Motor neuron (in vitro differentiated cells): ENCODE data around the gene LRRC49. TPM values are rescaled to one million over a fixed set of nuclear protein-coding genes. Genes with fewer than 3 reads are reported as not detected.
"Not testable (repeated sequence)": the region's sequence is repeated elsewhere in the genome, so short reads cannot be mapped to it uniquely, and the experiment has no call there.

Source experiments
- ATAC-seq, 8 experiments: fragments of 200-7000 bp; cut with Tn5 transposase; replicated peaks in 6 of 8; 2 replicates each; pipeline ENCODE4 v1.8.0; 2021; ENCODE audit warnings: mild to moderate bottlenecking in 8 of 8, moderate library complexity in 8 of 8
- H3K27ac ChIP-seq, 2 donors: fragments of 250-450 bp; sonication (Bioruptor Pico); 2 replicates each; pipeline ENCODE4 v1.9.0; 2021; ENCODE audit warnings: antibody characterized with exemption in 2 of 2, mild to moderate bottlenecking in 2 of 2, moderate library complexity in 1 of 2
- H3K4me1 ChIP-seq, 2 donors: fragments of 250-450 bp; sonication (Bioruptor Pico); replicated peaks in 1 of 2; 2 replicates each; pipeline ENCODE4 v1.6.1; 2021; ENCODE audit warnings: antibody characterized with exemption in 2 of 2, mild to moderate bottlenecking in 2 of 2, moderate library complexity in 1 of 2
- H3K4me3 ChIP-seq, 5 donors: fragments of 250-450 bp; sonication (Bioruptor Pico); 2 replicates each; pipeline ENCODE4 v1.9.0; 2021; ENCODE audit warnings: antibody characterized with exemption in 5 of 5, mild to moderate bottlenecking in 5 of 5, moderate library complexity in 4 of 5
- WGBS, 10 experiments: fragments of 450-650 bp; shearing (Covaris generic); methylation state at CpG; one replicate each; pipeline ENCODE4 v1.0.0; 2022; 5-methylcytosine and 5-hydroxymethylcytosine counted together
- in situ Hi-C, 9 experiments: fragments of 400-800 bp; cut with MboI; loops; one replicate each; pipeline ENCODE4 v1.15.0; 2021; ENCODE audit warnings: low sequenced_read_pairs in 9 of 9, low pct_unique_long_range_greater_than_20kb in 2 of 9; ENCODE audit not compliant: unreplicated experiment in 9 of 9
- total RNA-seq, 8 experiments: library from RNA; unstranded; fragments of 300-600 nt; gene quantifications; 2 replicates each; pipeline versions ENCODE4 v1.2.3 to v1.2.4, GENCODE V29; 2022

Gene LRRC49
- total RNA-seq, 8 experiments from 2014 or later = 4.2 to 65.1 (median 54.6) TPM

GRCh38 chr15:71042356-71042922 lies 149.8 kb downstream of the LRRC49 start:
- WGBS, 10 experiments = 35 to 100% (median 97%) methylated on average over 1 to 3 of the region's 3 CpGs; no CpG with 5 or more reads in 2 of the 10 experiments
- no peak overlapping the region for H3K4me3 ChIP-seq
- H3K27ac ChIP-seq = no peak overlapping the region
- in situ Hi-C loops = no loop called here
- no peaks in the 10 kb centered on the region for H3K4me1 ChIP-seq
- no peak for ATAC-seq

GRCh38 chr15:71043373-71043772 lies 150.7 kb downstream of the LRRC49 start:
- WGBS, 10 experiments = 0 to 56% (median 11%) methylated on average over 1 of the region's 1 CpG; no CpG with 5 or more reads in 4 of the 10 experiments
- Histone ChIP-seq H3K27ac (no peak overlapping the region), H3K4me1 (no peaks in the 10 kb centered on the region), H3K4me3 (no peak overlapping the region)
- in situ Hi-C loops = no loop called here
- ATAC-seq = peak in 5 of 8 experiments; percentile 67 to 99 (median 76)

- H3K4me1 ChIP-seq = no peaks in the 10 kb centered on the region
- H3K27ac ChIP-seq = no peak overlapping the region
- 80 to 100% (median 100%) methylated on average over 1 of the region's 1 CpG; no CpG with 5 or more reads in 1 of the 10 experiments for WGBS, 10 experiments
- ATAC-seq = peak in 2 of 8 experiments; percentile 13 to 51
- in situ Hi-C loops = no loop called here
- H3K4me3 ChIP-seq = no peak overlapping the region
These were observed 151.4 kb downstream of the LRRC49 start for GRCh38 chr15:71044006-71044405.

GRCh38 chr15:71046146-71046545 lies 153.5 kb downstream of the LRRC49 start:
- H3K27ac ChIP-seq, ATAC-seq, in situ Hi-C loops, H3K4me1 ChIP-seq, H3K4me3 ChIP-seq: not testable (repeated sequence)
- WGBS, 10 experiments = 0 to 100% (median 100%) methylated on average over 1 to 2 of the region's 2 CpGs; no CpG with 5 or more reads in 1 of the 10 experiments

GRCh38 chr15:71048913-71049675 lies 156.5 kb downstream of the LRRC49 start:
- WGBS, 10 experiments = 70 to 100% (median 96%) methylated on average over 1 to 2 of the region's 2 CpGs
- Histone ChIP-seq H3K27ac (no peak overlapping the region), H3K4me3 (no peak overlapping the region), H3K4me1 (no peaks in the 10 kb centered on the region)
- ATAC-seq = peak in 1 of 8 experiments; percentile 65
- in situ Hi-C loops = no loop called here

- no peak overlapping the region for H3K27ac ChIP-seq
- no peak overlapping the region for H3K4me3 ChIP-seq
- no peak for ATAC-seq
- no peaks in the 10 kb centered on the region for H3K4me1 ChIP-seq
- in situ Hi-C loops = loop anchor here in 1 of 9 experiments (25.0 kb wide), 1 partner anchor 438 kb away; no protein-coding TSS in a partner anchor
- 74 to 100% (median 88%) methylated on average over 1 to 3 of the region's 3 CpGs for WGBS, 10 experiments
These were observed 157.2 kb downstream of the LRRC49 start for GRCh38 chr15:71049706-71050422.

GRCh38 chr15:71050461-71050860 lies 157.8 kb downstream of the LRRC49 start:
- Histone ChIP-seq H3K4me1 (no peaks in the 10 kb centered on the region), H3K4me3 (no peak overlapping the region), H3K27ac (no peak overlapping the region)
- no peak for ATAC-seq
- in situ Hi-C loops = loop anchor here in 1 of 9 experiments (25.0 kb wide), 1 partner anchor 438 kb away; no protein-coding TSS in a partner anchor
- WGBS, 10 experiments = 0 to 100% (median 77%) methylated on average over 1 to 4 of the region's 4 CpGs

GRCh38 chr15:71051539-71051938 lies 158.9 kb downstream of the LRRC49 start:
- Histone ChIP-seq H3K27ac (no peak overlapping the region), H3K4me1 (no peaks in the 10 kb centered on the region), H3K4me3 (no peak overlapping the region)
- ATAC-seq = no peak
- 60 to 100% (median 86%) methylated on average over 1 of the region's 1 CpG; no CpG with 5 or more reads in 3 of the 10 experiments for WGBS, 10 experiments
- in situ Hi-C loops = loop anchor here in 1 of 9 experiments (25.0 kb wide), 1 partner anchor 439 kb away; no protein-coding TSS in a partner anchor

GRCh38 chr15:71052356-71052755 lies 159.7 kb downstream of the LRRC49 start:
- in situ Hi-C loops = loop anchor here in 1 of 9 experiments (25.0 kb wide), 1 partner anchor 440 kb away; no protein-coding TSS in a partner anchor
- no peak overlapping the region for H3K27ac ChIP-seq
- H3K4me1 ChIP-seq = no peaks in the 10 kb centered on the region
- 40 to 100% (median 90%) methylated on average over 1 to 2 of the region's 2 CpGs for WGBS, 10 experiments
- ATAC-seq = no peak
- H3K4me3 ChIP-seq = no peak overlapping the region

GRCh38 chr15:71054286-71054952 lies 161.8 kb downstream of the LRRC49 start:
- H3K4me1 ChIP-seq = no peaks in the 10 kb centered on the region
- 71 to 100% (median 85%) methylated on average over 1 to 2 of the region's 2 CpGs for WGBS, 10 experiments
- H3K4me3 ChIP-seq = no peak overlapping the region
- peak in 2 of 8 experiments; percentile 36 to 45 for ATAC-seq
- H3K27ac ChIP-seq = no peak overlapping the region
- in situ Hi-C loops = loop anchor here in 1 of 9 experiments (25.0 kb wide), 1 partner anchor 442 kb away; no protein-coding TSS in a partner anchor

- in situ Hi-C loops = loop anchor here in 1 of 9 experiments (25.0 kb wide), 1 partner anchor 443 kb away; no protein-coding TSS in a partner anchor
- ATAC-seq = peak in 7 of 8 experiments; percentile 24 to 80 (median 61)
- Histone ChIP-seq H3K4me1 (no peaks in the 10 kb centered on the region), H3K27ac (no peak overlapping the region), H3K4me3 (no peak overlapping the region)
- 0 to 100% (median 73%) methylated on average over 1 of the region's 1 CpG; no CpG with 5 or more reads in 4 of the 10 experiments for WGBS, 10 experiments
These were observed 162.8 kb downstream of the LRRC49 start for GRCh38 chr15:71055461-71055860.

- ATAC-seq = no peak
- no peak overlapping the region for H3K4me3 ChIP-seq
- in situ Hi-C loops = loop anchor here in 1 of 9 experiments (25.0 kb wide), 1 partner anchor 444 kb away; no protein-coding TSS in a partner anchor
- H3K4me1 ChIP-seq = no peaks in the 10 kb centered on the region
- H3K27ac ChIP-seq = no peak overlapping the region
These were observed 163.5 kb downstream of the LRRC49 start for GRCh38 chr15:71056111-71056510.
